Stimulated activated memory B cell treated with anti-CD40 and anti-IgM and Interleukin-4, amounts not matched to agents 10 μg/mL and 1 μg/mL and 100 μg/mL, for 72 hours (primary cell): ENCODE data around the gene FUCA2.
"Not testable (repeated sequence)": the region's sequence is repeated elsewhere in the genome, so short reads cannot be mapped to it uniquely, and the experiment has no call there.

ENCODE experiments used
- ATAC-seq: fragments of 150-1000 bp; cut with Tn5 transposase; 2 replicates; pipeline ENCODE4 v1.10.0; 2021
- H3K27ac Mint-ChIP-seq: one replicate; pipeline ENCODE4 v1.8.0; 2022; ENCODE audit warnings: mild to moderate bottlenecking, mixed read lengths
- H3K27me3 Mint-ChIP-seq: one replicate; pipeline ENCODE4 v1.8.0; 2022; ENCODE audit warnings: mixed read lengths
- H3K36me3 Mint-ChIP-seq: one replicate; pipeline ENCODE4 v1.8.0; 2022; ENCODE audit warnings: mixed read lengths
- H3K4me1 Mint-ChIP-seq: one replicate; pipeline ENCODE4 v1.8.0; 2022; ENCODE audit warnings: mixed read lengths
- H3K4me3 Mint-ChIP-seq: one replicate; pipeline ENCODE4 v1.8.0; 2022; ENCODE audit warnings: mild to moderate bottlenecking, moderate library complexity, mixed read lengths
- H3K9me3 Mint-ChIP-seq: one replicate; pipeline ENCODE4 v1.8.0; 2022; ENCODE audit warnings: mixed read lengths

The FUCA2 gene

GRCh38 chr6:143490244-143490643 is 21.3 kb downstream of the FUCA2 start:
- Mint-ChIP-seq H3K27ac (no peak overlapping the region), H3K36me3 (peaks cover 24% of the 10 kb centered on the region), H3K27me3 (no peaks in the 10 kb centered on the region), H3K9me3 (no peaks in the 10 kb centered on the region), H3K4me1 (no peaks in the 10 kb centered on the region), H3K4me3 (no peak overlapping the region)
- no peak for ATAC-seq

- peaks cover 22% of the 10 kb centered on the region for H3K36me3 Mint-ChIP-seq
- no peak overlapping the region for H3K27ac Mint-ChIP-seq
- H3K9me3 Mint-ChIP-seq, result no peaks in the 10 kb centered on the region
- no peak overlapping the region for H3K4me3 Mint-ChIP-seq
- no peaks in the 10 kb centered on the region for H3K27me3 Mint-ChIP-seq
- ATAC-seq, result no peak
- no peaks in the 10 kb centered on the region for H3K4me1 Mint-ChIP-seq
These were observed 24.8 kb downstream of the FUCA2 start for GRCh38 chr6:143486752-143487151.

GRCh38 chr6:143485967-143486366 is 25.6 kb downstream of the FUCA2 start:
- ATAC-seq, result no peak
- H3K4me1 Mint-ChIP-seq, result no peaks in the 10 kb centered on the region
- peaks cover 22% of the 10 kb centered on the region for H3K36me3 Mint-ChIP-seq
- no peak overlapping the region for H3K4me3 Mint-ChIP-seq
- no peaks in the 10 kb centered on the region for H3K9me3 Mint-ChIP-seq
- H3K27ac Mint-ChIP-seq, result no peak overlapping the region
- no peaks in the 10 kb centered on the region for H3K27me3 Mint-ChIP-seq

- Mint-ChIP-seq H3K4me1 (peaks cover 8% of the 10 kb centered on the region), H3K27me3 (no peaks in the 10 kb centered on the region), H3K27ac (no peak overlapping the region), H3K4me3 (no peak overlapping the region), H3K36me3 (peaks cover 23% of the 10 kb centered on the region), H3K9me3 (no peaks in the 10 kb centered on the region)
- no peak for ATAC-seq
These were observed 28.9 kb downstream of the FUCA2 start for GRCh38 chr6:143482593-143482992.

GRCh38 chr6:143478479-143479062 is 32.9 kb downstream of the FUCA2 start:
- Mint-ChIP-seq H3K4me3 (no peak overlapping the region), H3K36me3 (peaks cover 40% of the 10 kb centered on the region), H3K27me3 (no peaks in the 10 kb centered on the region), H3K9me3 (no peaks in the 10 kb centered on the region), H3K27ac (peak overlapping the region; percentile 61), H3K4me1 (peaks cover 27% of the 10 kb centered on the region)
- ATAC-seq, result peak; percentile 64

- Mint-ChIP-seq H3K36me3 (peaks cover 59% of the 10 kb centered on the region), H3K4me3 (no peak overlapping the region), H3K27ac (no peak overlapping the region), H3K4me1 (peaks cover 27% of the 10 kb centered on the region), H3K27me3 (no peaks in the 10 kb centered on the region), H3K9me3 (no peaks in the 10 kb centered on the region)
- no peak for ATAC-seq
These were observed 35.0 kb downstream of the FUCA2 start for GRCh38 chr6:143476545-143476944.

- no peak overlapping the region for H3K4me3 Mint-ChIP-seq
- H3K27me3 Mint-ChIP-seq, result no peaks in the 10 kb centered on the region
- H3K9me3 Mint-ChIP-seq, result peaks cover 3% of the 10 kb centered on the region
- H3K36me3 Mint-ChIP-seq, result peaks cover 69% of the 10 kb centered on the region
- no peak for ATAC-seq
- peaks cover 11% of the 10 kb centered on the region for H3K4me1 Mint-ChIP-seq
- no peak overlapping the region for H3K27ac Mint-ChIP-seq
These were observed 39.7 kb downstream of the FUCA2 start for GRCh38 chr6:143471822-143472221.

- not testable (repeated sequence) for H3K27me3 Mint-ChIP-seq, H3K4me1 Mint-ChIP-seq, H3K27ac Mint-ChIP-seq, H3K9me3 Mint-ChIP-seq, H3K4me3 Mint-ChIP-seq, ATAC-seq
- peaks cover 44% of the 10 kb centered on the region for H3K36me3 Mint-ChIP-seq
These were observed 42.7 kb downstream of the FUCA2 start for GRCh38 chr6:143468823-143469222.

GRCh38 chr6:143468026-143468425 is 43.5 kb downstream of the FUCA2 start:
- Mint-ChIP-seq H3K4me3 (no peak overlapping the region), H3K27me3 (no peaks in the 10 kb centered on the region), H3K27ac (no peak overlapping the region), H3K4me1 (no peaks in the 10 kb centered on the region), H3K36me3 (peaks cover 38% of the 10 kb centered on the region), H3K9me3 (peaks cover 3% of the 10 kb centered on the region)
- no peak for ATAC-seq

GRCh38 chr6:143465546-143465945 is 46.0 kb downstream of the FUCA2 start:
- Mint-ChIP-seq H3K27ac (no peak overlapping the region), H3K36me3 (peaks cover 35% of the 10 kb centered on the region)

GRCh38 chr6:143457563-143458359 is 53.8 kb downstream of the FUCA2 start:
- no peak overlapping the region for H3K27ac Mint-ChIP-seq
- no peak for ATAC-seq
- H3K9me3 Mint-ChIP-seq, result no peaks in the 10 kb centered on the region
- H3K27me3 Mint-ChIP-seq, result no peaks in the 10 kb centered on the region
- peaks cover 31% of the 10 kb centered on the region for H3K4me1 Mint-ChIP-seq
- H3K4me3 Mint-ChIP-seq, result no peak overlapping the region
- H3K36me3 Mint-ChIP-seq, result peaks cover 33% of the 10 kb centered on the region

More at GRCh38 chr6:143465546-143465945, 46.0 kb downstream of the FUCA2 start:
- Mint-ChIP-seq H3K4me3 (no peak overlapping the region), H3K4me1 (no peaks in the 10 kb centered on the region), H3K9me3 (peaks cover 3% of the 10 kb centered on the region), H3K27me3 (no peaks in the 10 kb centered on the region)
- ATAC-seq, result no peak

- no peak for ATAC-seq
- H3K9me3 Mint-ChIP-seq, result no peaks in the 10 kb centered on the region
- H3K4me3 Mint-ChIP-seq, result peak overlapping the region; percentile 96
- H3K27ac Mint-ChIP-seq, result peak overlapping the region; percentile 98
- peaks cover 38% of the 10 kb centered on the region for H3K4me1 Mint-ChIP-seq
- peaks cover 10% of the 10 kb centered on the region for H3K36me3 Mint-ChIP-seq
- no peaks in the 10 kb centered on the region for H3K27me3 Mint-ChIP-seq
These were observed 60.0 kb downstream of the FUCA2 start for GRCh38 chr6:143451531-143451930.

- ATAC-seq, result peak; percentile 99
- H3K27me3 Mint-ChIP-seq, result no peaks in the 10 kb centered on the region
- H3K4me1 Mint-ChIP-seq, result peaks cover 32% of the 10 kb centered on the region
- peak within 1 kb of the TSS; percentile 96 for H3K4me3 Mint-ChIP-seq
- no peaks in the 10 kb centered on the region for H3K9me3 Mint-ChIP-seq
- H3K36me3 Mint-ChIP-seq, result peaks cover 10% of the 10 kb centered on the region
- H3K27ac Mint-ChIP-seq, result peak within 1 kb of the TSS; percentile 98
These were observed 60.8 kb downstream of the FUCA2 start, which contains the start of the genes ADAT2 and PEX3 for GRCh38 chr6:143450453-143451371. ADAT2 (minus strand) TSS chr6:143450695; CDS start chr6:143450658, 37 bp downstream. PEX3 (plus strand) TSS chr6:143450805; CDS start chr6:143451043, 238 bp downstream.

GRCh38 chr6:143449714-143450452 is 61.6 kb downstream of the FUCA2 start:
- peak overlapping the region; percentile 96 for H3K4me3 Mint-ChIP-seq
- H3K36me3 Mint-ChIP-seq, result peaks cover 7% of the 10 kb centered on the region
- no peaks in the 10 kb centered on the region for H3K9me3 Mint-ChIP-seq
- H3K27me3 Mint-ChIP-seq, result no peaks in the 10 kb centered on the region
- no peak for ATAC-seq
- H3K27ac Mint-ChIP-seq, result peak overlapping the region; percentile 98
- H3K4me1 Mint-ChIP-seq, result peaks cover 26% of the 10 kb centered on the region
